Astrocyte (in vitro differentiated cells and primary cell): ENCODE results near the gene HAPLN2. TPM values are rescaled to one million over a fixed set of nuclear protein-coding genes. Genes with fewer than 3 reads are reported as not detected.

Experiments used
- DNase-seq: peaks from one replicate; pipeline ENCODE4 v3.0.0-alpha.2; 2010; ENCODE audit warnings: low read depth
- FAIRE-seq: peaks from 2 replicates; lab custom pipeline; 2011; peaks lifted over from hg19 to GRCh38; lab: Jason Lieb, UNC
- H2AFZ ChIP-seq: 2 replicates; pipeline ENCODE4 v1.6.0; 2012; ENCODE audit warnings: low read depth, low read length, inconsistent platforms
- H3K27ac ChIP-seq: 2 replicates; pipeline ENCODE4 v1.5.1; 2011; ENCODE audit warnings: low read depth, low read length, inconsistent platforms
- H3K27me3 ChIP-seq: 2 replicates; pipeline ENCODE4 v1.6.0; 2011; ENCODE audit warnings: low read length, inconsistent platforms; ENCODE audit not compliant: insufficient read depth
- H3K36me3 ChIP-seq: 2 replicates; pipeline ENCODE4 v1.5.1; 2011; ENCODE audit warnings: low read length, inconsistent platforms; ENCODE audit not compliant: insufficient read depth
- H3K4me1 ChIP-seq: 2 replicates; pipeline ENCODE4 v1.5.1; 2011; ENCODE audit warnings: low read length, inconsistent platforms; ENCODE audit not compliant: insufficient read depth
- H3K4me2 ChIP-seq: 2 replicates; pipeline ENCODE4 v1.6.0; 2012; ENCODE audit warnings: low read length, inconsistent platforms
- H3K4me3 ChIP-seq: 2 replicates; pipeline ENCODE4 v1.5.1; 2011; ENCODE audit warnings: low read depth, mild to moderate bottlenecking, low read length, inconsistent platforms; ENCODE audit not compliant: insufficient read depth
- H3K79me2 ChIP-seq: 2 replicates; pipeline ENCODE4 v1.6.0; 2012; ENCODE audit warnings: mild to moderate bottlenecking, low read length, inconsistent platforms; ENCODE audit not compliant: insufficient read depth
- H3K9ac ChIP-seq: 2 replicates; pipeline ENCODE4 v1.6.0; 2012; ENCODE audit warnings: mild to moderate bottlenecking, low read length, inconsistent platforms
- H3K9me3 ChIP-seq: 2 replicates; pipeline ENCODE4 v1.5.1; 2012; ENCODE audit warnings: low read depth, mild to moderate bottlenecking, low read length, inconsistent platforms; ENCODE audit not compliant: insufficient read depth
- H4K20me1 ChIP-seq: 2 replicates; pipeline ENCODE4 v1.6.0; 2012; ENCODE audit warnings: low read length, inconsistent platforms; ENCODE audit not compliant: insufficient read depth
- H3K27ac Mint-ChIP-seq: one replicate; pipeline ENCODE4 v1.8.0; 2021; ENCODE audit warnings: mild to moderate bottlenecking, mixed read lengths; ENCODE audit not compliant: unreplicated experiment
- H3K27me3 Mint-ChIP-seq: one replicate; pipeline ENCODE4 v1.8.0; 2021; ENCODE audit warnings: low read depth, mixed read lengths; ENCODE audit not compliant: unreplicated experiment
- H3K36me3 Mint-ChIP-seq: one replicate; pipeline ENCODE4 v1.8.0; 2021; ENCODE audit warnings: low read depth, mixed read lengths; ENCODE audit not compliant: unreplicated experiment
- H3K4me1 Mint-ChIP-seq: one replicate; pipeline ENCODE4 v1.8.0; 2021; ENCODE audit warnings: low read depth, mixed read lengths; ENCODE audit not compliant: unreplicated experiment
- H3K4me3 Mint-ChIP-seq: one replicate; pipeline ENCODE4 v1.8.0; 2021; ENCODE audit warnings: mild to moderate bottlenecking, moderate library complexity, mixed read lengths; ENCODE audit not compliant: unreplicated experiment
- H3K9me3 Mint-ChIP-seq: one replicate; pipeline ENCODE4 v1.8.0; 2021; ENCODE audit warnings: mild to moderate bottlenecking, mixed read lengths; ENCODE audit not compliant: unreplicated experiment
- EZH2 ChIP-seq: IDR thresholded peaks from 2 replicates; pipeline ENCODE4 v1.6.1; 2012; ENCODE audit warnings: mild to moderate bottlenecking, low read length, inconsistent platforms; ENCODE audit not compliant: insufficient read depth
- total RNA-seq: library from RNA; stranded (reverse); gene quantifications from 2 replicates; pipeline ENCODE4 v1.2.1, GENCODE V29; 2021
- TF ChIP-seq, protein P1 (sequence below): IDR thresholded peaks from 2 replicates; pipeline ENCODE4 v1.5.1; 2011; ENCODE audit warnings: low read depth, mild to moderate bottlenecking, inconsistent platforms, low read length, moderate library complexity; ENCODE audit not compliant: insufficient read depth

The HAPLN2 gene
- total RNA-seq, 1 donor from 2014 or later = not detected

DNA sequence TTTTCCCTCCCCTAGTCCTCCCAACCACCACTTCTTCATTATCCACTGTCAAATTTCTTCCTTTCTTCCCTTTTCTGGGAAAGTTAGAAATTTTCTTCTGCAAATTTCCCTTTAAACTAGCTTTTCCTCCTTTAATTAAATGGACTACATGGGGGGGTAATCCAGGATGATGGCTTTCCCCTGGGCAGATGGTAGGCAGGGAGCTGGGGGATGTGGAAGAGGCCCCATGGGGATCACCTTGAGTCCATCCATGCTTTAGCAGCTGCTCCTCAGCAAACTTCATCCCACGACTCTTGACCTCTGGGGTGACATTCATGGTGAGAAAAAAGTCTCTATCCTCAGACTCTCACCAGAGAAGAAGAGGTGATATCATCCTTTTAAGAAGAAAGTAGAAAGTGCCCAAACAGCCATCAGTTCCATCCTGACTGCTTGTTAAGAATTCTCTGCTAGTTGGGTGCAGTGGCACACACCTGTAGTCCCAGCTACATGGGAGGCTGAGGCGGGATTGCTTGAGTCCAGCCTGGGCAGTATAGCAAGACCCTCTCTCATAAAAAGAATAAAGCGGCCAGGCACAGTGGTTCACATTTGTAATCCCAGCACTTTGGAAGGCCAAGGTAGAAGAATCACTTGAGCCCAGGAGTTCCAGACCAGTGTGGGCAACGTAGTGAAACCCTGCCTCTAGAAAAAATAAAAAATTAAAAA is 20.3 kb upstream of the HAPLN2 start:
- H3K36me3 Mint-ChIP-seq = peaks cover 21% of the 10 kb centered on the region
- peaks cover 32% of the 10 kb centered on the region for H3K79me2 ChIP-seq
- H3K4me3 ChIP-seq = no peak overlapping the region
- H3K4me3 Mint-ChIP-seq = no peak overlapping the region
- peaks cover 8% of the 10 kb centered on the region for H3K4me1 ChIP-seq
- FAIRE-seq (no peak), DNase-seq (no peak)
- no peaks in the 10 kb centered on the region for H3K9me3 Mint-ChIP-seq
- H3K36me3 ChIP-seq = peaks cover 37% of the 10 kb centered on the region
- no peaks in the 10 kb centered on the region for H3K27me3 ChIP-seq
- H3K4me1 Mint-ChIP-seq = peaks cover 8% of the 10 kb centered on the region
- no peak overlapping the region for H3K4me2 ChIP-seq
- H3K27me3 Mint-ChIP-seq = no peaks in the 10 kb centered on the region
- no peak overlapping the region for H2AFZ ChIP-seq
- H3K27ac ChIP-seq = no peak overlapping the region
- no peak overlapping the region for H3K27ac Mint-ChIP-seq
- H3K9ac ChIP-seq = no peak overlapping the region
- peaks cover 31% of the 10 kb centered on the region for H4K20me1 ChIP-seq
- no peaks in the 10 kb centered on the region for H3K9me3 ChIP-seq
- TF ChIP-seq EZH2 = no peak
- TF ChIP-seq, protein P1, sequence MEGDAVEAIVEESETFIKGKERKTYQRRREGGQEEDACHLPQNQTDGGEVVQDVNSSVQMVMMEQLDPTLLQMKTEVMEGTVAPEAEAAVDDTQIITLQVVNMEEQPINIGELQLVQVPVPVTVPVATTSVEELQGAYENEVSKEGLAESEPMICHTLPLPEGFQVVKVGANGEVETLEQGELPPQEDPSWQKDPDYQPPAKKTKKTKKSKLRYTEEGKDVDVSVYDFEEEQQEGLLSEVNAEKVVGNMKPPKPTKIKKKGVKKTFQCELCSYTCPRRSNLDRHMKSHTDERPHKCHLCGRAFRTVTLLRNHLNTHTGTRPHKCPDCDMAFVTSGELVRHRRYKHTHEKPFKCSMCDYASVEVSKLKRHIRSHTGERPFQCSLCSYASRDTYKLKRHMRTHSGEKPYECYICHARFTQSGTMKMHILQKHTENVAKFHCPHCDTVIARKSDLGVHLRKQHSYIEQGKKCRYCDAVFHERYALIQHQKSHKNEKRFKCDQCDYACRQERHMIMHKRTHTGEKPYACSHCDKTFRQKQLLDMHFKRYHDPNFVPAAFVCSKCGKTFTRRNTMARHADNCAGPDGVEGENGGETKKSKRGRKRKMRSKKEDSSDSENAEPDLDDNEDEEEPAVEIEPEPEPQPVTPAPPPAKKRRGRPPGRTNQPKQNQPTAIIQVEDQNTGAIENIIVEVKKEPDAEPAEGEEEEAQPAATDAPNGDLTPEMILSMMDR = no peak

DNA sequence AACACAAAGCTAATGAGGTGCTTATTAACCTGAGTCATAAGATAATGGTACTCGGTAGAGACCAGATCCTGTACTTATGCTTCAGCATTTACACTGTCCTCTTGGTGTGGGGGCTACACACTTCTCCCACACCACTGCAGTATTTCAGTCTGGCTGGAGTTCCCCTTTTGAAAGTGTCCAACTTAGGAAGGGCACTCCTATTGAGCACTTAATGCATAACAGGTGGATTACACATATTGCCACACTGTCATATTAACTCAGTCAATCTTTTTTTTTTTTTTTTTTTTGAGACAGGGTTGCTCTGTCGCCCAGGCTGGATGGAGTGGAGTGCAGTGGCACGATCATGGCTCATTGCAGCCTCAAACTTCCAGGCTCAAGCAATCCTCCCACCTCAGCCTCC is 19.4 kb upstream of the HAPLN2 start:
- no peak overlapping the region for H2AFZ ChIP-seq
- peak overlapping the region; percentile 2 for H3K9ac ChIP-seq
- no peak overlapping the region for H3K4me3 Mint-ChIP-seq
- H3K79me2 ChIP-seq = peaks cover 32% of the 10 kb centered on the region
- TF ChIP-seq, protein P1 = no peak
- no peak for TF ChIP-seq EZH2
- H3K4me1 ChIP-seq = peaks cover 8% of the 10 kb centered on the region
- H4K20me1 ChIP-seq = peaks cover 28% of the 10 kb centered on the region
- H3K9me3 Mint-ChIP-seq = no peaks in the 10 kb centered on the region
- peaks cover 19% of the 10 kb centered on the region for H3K36me3 Mint-ChIP-seq
- no peaks in the 10 kb centered on the region for H3K27me3 Mint-ChIP-seq
- peak overlapping the region; percentile 87 for H3K4me2 ChIP-seq
- H3K4me1 Mint-ChIP-seq = peaks cover 8% of the 10 kb centered on the region
- H3K27me3 ChIP-seq = no peaks in the 10 kb centered on the region
- no peak overlapping the region for H3K27ac Mint-ChIP-seq
- no peaks in the 10 kb centered on the region for H3K9me3 ChIP-seq
- H3K36me3 ChIP-seq = peaks cover 32% of the 10 kb centered on the region
- DNase-seq (no peak), FAIRE-seq (no peak)
- no peak overlapping the region for H3K27ac ChIP-seq
- H3K4me3 ChIP-seq = no peak overlapping the region

DNA sequence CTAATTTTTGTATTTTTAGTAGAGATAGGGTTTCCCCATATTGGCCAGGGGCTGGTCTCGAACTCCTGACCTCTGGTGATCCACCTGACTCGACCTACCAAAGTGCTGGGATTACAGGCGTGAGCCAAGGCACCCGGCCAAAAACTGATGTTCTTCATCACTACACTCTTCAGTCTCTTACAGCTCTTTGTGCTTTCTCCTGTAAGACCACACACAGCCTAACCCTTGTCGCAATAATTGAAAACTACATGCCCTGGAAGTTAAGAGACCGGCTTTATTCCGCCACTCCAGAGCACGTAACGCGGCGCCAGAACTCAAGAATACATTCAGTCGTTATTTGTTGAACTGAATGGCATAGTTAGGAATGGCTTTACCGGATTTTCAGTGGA is 18.5 kb upstream of the HAPLN2 start:
- H3K36me3 ChIP-seq = peaks cover 29% of the 10 kb centered on the region
- H3K9ac ChIP-seq = peak overlapping the region; percentile 91
- peaks cover 32% of the 10 kb centered on the region for H3K79me2 ChIP-seq
- Mint-ChIP-seq H3K4me3 (peak overlapping the region; percentile 100), H3K27ac (peak overlapping the region; percentile 99), H3K27me3 (no peaks in the 10 kb centered on the region), H3K36me3 (peaks cover 16% of the 10 kb centered on the region), H3K9me3 (no peaks in the 10 kb centered on the region), H3K4me1 (peaks cover 8% of the 10 kb centered on the region)
- H3K27me3 ChIP-seq = no peaks in the 10 kb centered on the region
- peak overlapping the region; percentile 91 for H2AFZ ChIP-seq
- peaks cover 8% of the 10 kb centered on the region for H3K4me1 ChIP-seq
- peak overlapping the region; percentile 67 for H3K27ac ChIP-seq
- H3K9me3 ChIP-seq = no peaks in the 10 kb centered on the region
- TF ChIP-seq, protein P1 = no peak
- TF ChIP-seq EZH2 = no peak
- no peak for DNase-seq
- H3K4me2 ChIP-seq = peak overlapping the region; percentile 87
- no peak for FAIRE-seq
- H3K4me3 ChIP-seq = peak overlapping the region; percentile 96
- H4K20me1 ChIP-seq = peaks cover 26% of the 10 kb centered on the region
